ENCODE measurements around the gene TMEM30A. TPM values are rescaled to one million over a fixed set of nuclear protein-coding genes. Genes with fewer than 3 reads are reported as not detected.

The TMEM30A gene
- total RNA-seq (2014; rRNA removed; shearing (Covaris generic)), result 26.7 and 44.2 TPM in 2 replicates

DNA sequence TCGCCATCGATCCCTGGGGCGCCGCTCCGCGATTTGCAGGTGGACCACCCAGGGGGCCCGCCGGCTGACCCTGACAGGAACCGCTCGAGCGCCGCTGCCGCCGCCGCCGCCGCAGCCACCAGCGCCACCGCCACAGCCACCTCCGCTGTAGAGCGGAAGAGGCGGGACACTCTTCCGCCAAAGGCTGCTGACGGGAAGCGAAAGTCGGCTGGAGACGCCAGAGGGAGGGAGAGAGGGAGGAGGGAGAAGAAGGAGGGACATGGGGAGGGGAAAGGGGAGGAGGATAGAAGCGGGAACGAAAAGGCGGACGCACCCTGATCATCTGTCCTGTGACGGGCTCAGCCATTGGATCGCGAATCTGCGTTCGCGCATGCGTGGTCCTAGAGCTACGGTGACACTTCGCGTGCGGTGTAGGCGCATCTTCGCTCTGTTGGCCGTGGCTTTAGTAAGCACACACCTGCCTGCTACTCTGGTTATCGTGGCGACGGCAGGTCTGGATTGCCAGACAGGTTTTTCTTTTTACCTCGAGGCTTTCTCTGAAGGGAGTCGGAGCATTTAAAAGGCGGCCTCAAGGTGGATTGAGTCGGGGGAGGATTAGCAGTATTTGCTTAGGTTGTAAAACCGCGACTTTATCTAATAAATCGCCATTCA is at the start of gene TMEM30A:
Gene TMEM30A (minus strand): TSS at position 161 of the 651 bp plus-strand sequence. CDS start 154 bp downstream, at position 7.
- DNase-seq (ENCODE audit: low spot score), result peak; percentile 100

GRCh38 chr6:75333676-75334200 is 49.1 kb upstream of the TMEM30A start:
- no peak for DNase-seq (ENCODE audit: low spot score)
- in situ Hi-C loops (cut with HindIII; ENCODE audit: low sequenced_read_pairs), result no loop called here

More for the DNA sequence above, at the start of gene TMEM30A:
- in situ Hi-C loops (cut with HindIII; ENCODE audit: low sequenced_read_pairs), result no loop called here

- in situ Hi-C loops (cut with HindIII; ENCODE audit: low sequenced_read_pairs), result no loop called here
- DNase-seq (ENCODE audit: low spot score), result no peak
These were observed 46.6 kb upstream of the TMEM30A start for GRCh38 chr6:75331151-75331550.

DNA sequence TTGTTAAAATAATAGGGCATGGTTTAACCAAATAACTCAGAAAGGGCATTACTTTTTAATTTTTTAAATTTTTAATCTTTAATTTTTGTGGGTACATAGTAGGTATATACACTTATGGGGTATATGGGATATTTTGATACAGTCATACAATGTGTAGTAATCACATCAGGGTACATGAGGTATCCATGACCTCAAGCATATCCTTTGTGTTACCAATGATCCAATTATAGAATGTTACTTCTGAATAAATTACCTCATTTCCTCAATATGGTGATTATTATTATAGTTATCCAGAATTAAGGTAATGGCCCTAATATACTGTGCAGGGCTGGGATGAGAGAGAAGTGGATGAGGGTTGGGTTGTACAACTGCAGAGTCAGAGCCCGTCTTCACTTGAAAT is 45.1 kb upstream of the TMEM30A start:
- DNase-seq (ENCODE audit: low spot score), result no peak
- in situ Hi-C loops (cut with HindIII; ENCODE audit: low sequenced_read_pairs), result no loop called here

GRCh38 chr6:75327807-75328206 is 43.2 kb upstream of the TMEM30A start:
- no peak for DNase-seq (ENCODE audit: low spot score)
- in situ Hi-C loops (cut with HindIII; ENCODE audit: low sequenced_read_pairs), result no loop called here

DNA sequence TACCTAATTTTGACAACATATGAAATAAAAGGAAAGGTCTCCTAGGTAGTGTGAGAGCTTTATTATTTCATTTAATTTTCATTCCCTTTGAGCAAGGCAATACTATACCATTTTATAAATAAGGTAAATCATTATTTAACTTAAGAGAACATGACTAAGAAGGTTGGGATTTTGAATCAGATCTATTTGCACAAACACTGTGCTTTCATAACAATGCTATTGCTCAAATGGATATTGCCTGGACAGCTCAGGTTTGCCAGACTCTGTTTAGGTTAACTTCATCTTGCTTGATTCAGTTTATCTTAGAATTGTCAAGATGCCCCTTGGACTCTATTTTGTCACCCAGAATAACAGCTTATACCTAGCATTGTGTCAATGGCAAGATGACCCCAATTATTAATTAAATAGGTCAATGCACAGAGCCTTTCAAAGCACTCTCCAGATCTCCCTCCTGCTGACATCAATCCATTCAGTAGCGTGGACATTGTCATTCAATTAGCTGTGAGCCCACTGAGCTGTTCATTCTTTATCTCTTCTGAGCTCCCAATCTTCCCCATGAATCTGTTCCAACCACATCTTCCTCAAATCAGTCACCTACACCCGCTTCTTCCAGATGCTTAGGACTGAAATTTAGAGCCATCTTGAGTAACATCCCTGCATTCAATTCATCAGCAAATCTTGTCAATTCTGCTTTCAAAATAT is 42.1 kb upstream of the TMEM30A start:
- in situ Hi-C loops (cut with HindIII; ENCODE audit: low sequenced_read_pairs), result no loop called here
- DNase-seq (ENCODE audit: low spot score), result no peak

DNA sequence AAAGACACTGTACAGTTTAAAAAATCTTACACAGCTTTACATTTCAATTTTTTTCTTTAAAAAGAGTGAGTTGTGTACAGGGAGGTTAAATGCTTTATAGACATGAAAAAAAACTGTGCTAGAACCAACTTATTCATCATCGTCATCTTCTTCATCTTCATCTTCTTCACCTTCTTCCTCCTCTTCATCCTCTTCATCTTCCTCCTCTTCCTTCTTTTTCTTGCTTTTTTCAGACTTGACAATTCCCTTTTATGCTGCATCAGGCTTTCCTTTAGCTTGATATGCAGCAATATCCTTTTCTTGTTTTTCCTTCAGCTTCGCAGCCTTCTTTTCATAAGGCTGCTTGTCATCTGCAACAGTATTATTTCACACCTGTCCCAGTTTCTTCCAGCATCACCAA is 34.3 kb upstream of the TMEM30A start:
- in situ Hi-C loops (cut with HindIII; ENCODE audit: low sequenced_read_pairs), result no loop called here
- DNase-seq (ENCODE audit: low spot score), result no peak

DNA sequence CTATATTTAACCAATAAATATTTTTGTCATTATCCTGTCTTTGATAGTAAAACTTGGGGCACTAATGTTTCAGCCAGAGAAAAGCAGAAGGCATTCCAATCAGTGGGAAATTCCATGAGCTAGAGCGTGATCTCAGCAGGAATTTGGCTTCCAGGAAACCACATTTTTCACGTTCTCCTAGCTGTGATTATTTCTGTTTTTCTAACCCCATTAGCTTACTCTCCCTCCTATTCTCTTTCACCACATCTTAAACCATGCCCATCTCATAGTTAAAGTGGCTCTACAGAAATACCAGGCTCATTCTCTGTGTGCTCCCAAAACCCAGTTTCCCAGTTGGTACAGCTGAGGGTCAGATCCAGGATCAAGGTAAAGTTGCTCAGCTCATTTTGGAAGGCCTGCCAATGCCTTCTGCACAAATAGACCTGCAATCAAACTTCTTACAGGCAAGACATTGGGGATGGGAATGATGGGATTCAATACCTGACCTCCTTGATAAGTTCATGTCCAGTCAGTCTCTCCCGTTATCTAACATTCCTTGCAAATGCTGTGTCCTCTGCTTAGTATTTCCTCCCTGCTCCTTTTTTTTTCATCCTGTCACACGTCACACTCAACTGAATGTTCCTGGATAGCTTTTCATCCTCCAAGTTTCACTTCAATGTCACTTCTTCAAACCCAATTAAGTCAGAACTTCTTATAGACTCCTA is 33.1 kb upstream of the TMEM30A start:
- in situ Hi-C loops (cut with HindIII; ENCODE audit: low sequenced_read_pairs), result no loop called here
- no peak for DNase-seq (ENCODE audit: low spot score)

DNA sequence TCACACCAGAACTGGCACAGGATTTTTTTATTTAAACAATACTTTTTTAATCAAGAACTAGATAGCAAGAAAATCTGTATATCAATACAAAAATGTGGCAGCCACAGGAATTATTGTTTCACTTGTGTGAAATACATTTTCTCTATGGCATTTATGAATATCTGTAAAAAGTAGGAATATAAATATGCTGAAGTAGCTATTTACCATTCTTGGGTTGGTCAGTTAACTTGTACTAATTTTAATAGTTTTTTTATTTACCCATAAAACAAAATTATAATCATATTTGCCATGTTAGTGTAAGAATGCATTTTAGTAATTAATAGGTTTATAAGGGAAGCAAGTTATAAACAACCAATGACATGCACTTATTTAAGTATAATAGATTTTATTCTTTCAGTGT is 31.4 kb upstream of the TMEM30A start:
- in situ Hi-C loops (cut with HindIII; ENCODE audit: low sequenced_read_pairs), result no loop called here

GRCh38 chr6:75308250-75308988 is 23.8 kb upstream of the TMEM30A start:
- in situ Hi-C loops (cut with HindIII; ENCODE audit: low sequenced_read_pairs), result no loop called here
- DNase-seq (ENCODE audit: low spot score), result no peak

More for the DNA sequence above, 31.4 kb upstream of the TMEM30A start:
- DNase-seq (ENCODE audit: low spot score), result no peak

DNA sequence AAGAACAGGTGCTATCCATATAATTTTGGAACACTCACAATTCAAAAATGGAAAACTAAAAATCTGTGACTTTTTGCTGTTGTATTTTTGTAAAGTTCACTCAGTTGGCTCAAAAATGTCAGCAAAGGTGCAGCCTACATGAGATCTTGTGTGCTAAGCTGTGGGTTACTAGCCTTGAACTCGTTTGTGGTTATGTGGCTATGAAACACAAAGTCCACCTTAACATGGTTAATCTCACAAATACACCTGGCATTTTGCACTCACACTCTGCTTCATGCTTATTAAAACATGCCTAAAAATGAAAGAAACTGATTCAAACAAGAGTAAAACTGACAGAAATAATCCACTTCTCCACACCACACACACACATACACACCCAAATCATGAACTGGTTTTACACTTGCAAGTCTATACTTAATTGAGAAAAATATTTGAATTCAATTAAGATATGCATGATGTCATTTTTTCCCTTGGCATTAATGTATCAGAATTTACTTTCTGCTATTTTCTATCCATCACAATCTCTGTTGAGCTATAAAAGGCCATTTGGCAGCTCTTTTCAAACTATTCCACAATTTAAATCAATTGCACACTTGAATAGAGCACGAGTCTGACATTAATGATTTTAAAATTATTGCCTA is 22.9 kb upstream of the TMEM30A start:
- DNase-seq (ENCODE audit: low spot score), result no peak
- in situ Hi-C loops (cut with HindIII; ENCODE audit: low sequenced_read_pairs), result no loop called here

DNA sequence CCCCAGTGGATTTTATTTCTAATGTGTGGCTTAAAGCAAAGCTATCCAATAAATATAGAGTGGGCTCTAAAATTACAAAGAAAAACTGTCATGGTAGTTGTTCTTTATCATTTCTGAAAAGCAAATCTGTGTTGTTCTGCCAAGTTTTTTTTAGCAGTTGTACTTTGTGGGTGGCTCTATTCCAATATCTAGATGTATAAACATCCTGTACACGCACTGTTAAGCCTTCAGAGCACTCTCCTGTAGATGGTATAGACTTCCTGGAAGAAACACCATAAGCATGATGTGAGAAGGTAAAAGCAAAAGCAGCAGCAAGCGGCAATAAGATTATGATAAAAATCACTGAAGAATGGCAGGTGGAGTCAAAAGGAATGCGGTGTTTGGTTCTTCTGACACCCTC is 21.5 kb upstream of the TMEM30A start:
- in situ Hi-C loops (cut with HindIII; ENCODE audit: low sequenced_read_pairs), result no loop called here

GRCh38 chr6:75305573-75305972 is 21.0 kb upstream of the TMEM30A start:
- in situ Hi-C loops (cut with HindIII; ENCODE audit: low sequenced_read_pairs), result no loop called here
- DNase-seq (ENCODE audit: low spot score), result no peak

More for the DNA sequence above, 21.5 kb upstream of the TMEM30A start:
- no peak for DNase-seq (ENCODE audit: low spot score)

DNA sequence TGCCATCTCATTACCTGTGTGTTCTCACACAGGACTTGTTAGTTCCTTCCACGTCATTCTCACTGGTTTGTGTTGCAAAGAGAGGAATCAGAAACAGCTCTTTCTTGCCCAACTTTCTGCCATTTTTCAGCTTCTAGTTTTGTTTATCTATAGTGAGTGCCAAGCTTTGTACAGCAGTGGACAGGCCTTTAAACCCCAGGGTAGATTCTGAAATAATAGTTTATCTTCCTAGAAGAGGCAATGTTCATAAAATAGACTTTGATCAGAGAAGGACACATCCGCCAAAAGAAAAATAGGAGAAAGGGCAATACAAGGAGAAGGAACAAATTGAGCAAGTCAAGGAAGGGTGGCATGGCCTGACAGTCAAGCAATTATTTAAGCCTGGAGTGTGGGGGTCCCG is 17.7 kb upstream of the TMEM30A start:
- in situ Hi-C loops (cut with HindIII; ENCODE audit: low sequenced_read_pairs), result no loop called here
- DNase-seq (ENCODE audit: low spot score), result no peak

- in situ Hi-C loops (cut with HindIII; ENCODE audit: low sequenced_read_pairs), result no loop called here
These were observed 16.9 kb upstream of the TMEM30A start for GRCh38 chr6:75301537-75301936.

DNA sequence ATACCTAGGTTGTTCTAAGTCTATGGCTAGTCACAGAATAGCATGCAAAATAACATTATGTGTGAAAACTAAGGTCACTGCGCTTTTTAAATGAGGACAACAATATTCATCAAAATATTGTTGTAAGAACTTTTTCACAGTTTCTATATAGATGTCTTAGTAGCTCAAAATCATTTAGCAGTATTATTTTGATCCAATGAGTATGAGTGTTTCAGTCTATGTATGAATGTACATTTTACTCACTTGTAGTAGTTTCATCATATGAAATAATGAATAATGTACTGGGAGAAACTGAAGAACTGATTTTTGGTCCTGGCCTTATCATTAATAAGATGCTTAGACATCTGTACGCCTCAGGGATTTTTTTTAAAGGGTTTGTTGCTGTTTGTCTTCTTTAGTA is 16.5 kb upstream of the TMEM30A start:
- no peak for DNase-seq (ENCODE audit: low spot score)
- in situ Hi-C loops (cut with HindIII; ENCODE audit: low sequenced_read_pairs), result no loop called here

More at GRCh38 chr6:75301537-75301936, 16.9 kb upstream of the TMEM30A start:
- no peak for DNase-seq (ENCODE audit: low spot score)

- no peak for DNase-seq (ENCODE audit: low spot score)
- in situ Hi-C loops (cut with HindIII; ENCODE audit: low sequenced_read_pairs), result no loop called here
These were observed 15.9 kb upstream of the TMEM30A start for GRCh38 chr6:75300531-75300855.

GRCh38 chr6:75299801-75300530 is 15.4 kb upstream of the TMEM30A start:
- in situ Hi-C loops (cut with HindIII; ENCODE audit: low sequenced_read_pairs), result no loop called here

More at GRCh38 chr6:75299801-75300530, 15.4 kb upstream of the TMEM30A start:
- no peak for DNase-seq (ENCODE audit: low spot score)

Measured in G401 (cell line).